HCT116 (cell line): ENCODE results near the gene MAP3K20. TPM values are rescaled to one million over a fixed set of nuclear protein-coding genes. Genes with fewer than 3 reads are reported as not detected.

Experiments
- ATAC-seq: fragments of 200-7000 bp; cut with Tn5 transposase; 2 replicates; pipeline ENCODE4 v1.9.1; 2020; ENCODE audit warnings: mild to moderate bottlenecking, moderate library complexity
- BruUV-seq: library from RNA; stranded (reverse); fragments of 400-500 nt; replicated peaks from 2 replicates; lab custom pipeline; 2021; lab: Mats Ljungman, UMichigan
- CTCF ChIA-PET: fragments of 300-600 bp; sonication (Branson Sonifier 250); formaldehyde crosslinking; loops from one replicate; lab custom pipeline; 2021; ENCODE audit warnings: antibody characterized with exemption; lab: Charles Lee
- POLR2A ChIA-PET: fragments of 300-600, 350-600 bp; sonication (Branson Sonifier 250); formaldehyde crosslinking; loops from one replicate; lab custom pipeline; 2021; ENCODE audit warnings: antibody characterized with exemption; lab: Charles Lee
- RAD21 ChIA-PET, 2 experiments: fragments of 300-600 bp; sonication (Branson Sonifier 250); formaldehyde crosslinking; loops; one replicate each; lab custom pipeline; 2023; ENCODE audit warnings: low total read pairs in 2 of 2; ENCODE audit not compliant: uncharacterized antibody in 2 of 2, unreplicated experiment in 2 of 2, low non-redundant PET in 1 of 2; lab: Charles Lee
- DNase-seq: peaks from one replicate; pipeline ENCODE4 v3.0.0-alpha.2; 2010; ENCODE audit warnings: low read depth, low spot score
- H2AFZ ChIP-seq: fragments of 200-600 bp; shearing (Covaris generic), sonication (generic); 2 replicates; pipeline ENCODE4 v1.6.1; 2017; ENCODE audit warnings: low read depth, mixed run types, mixed read lengths, antibody characterized with exemption, low read length; ENCODE audit not compliant: poor library complexity, severe bottlenecking
- H3K27ac ChIP-seq: 2 replicates; pipeline ENCODE4 v1.5.1; 2012; ENCODE audit warnings: low read depth, low read length
- H3K27me3 ChIP-seq: fragments of 200-600 bp; sonication (generic); 2 replicates; pipeline ENCODE4 v1.6.1; 2016; ENCODE audit warnings: mixed run types, low read length, mixed read lengths; ENCODE audit not compliant: insufficient read depth
- H3K36me3 ChIP-seq, 2 experiments: fragments of 200-500 bp in 1 of 2; fragments of 200-600 bp in 1 of 2; sonication (Bioruptor generic) in 1 of 2; sonication (generic) in 1 of 2; 2 replicates each; pipeline versions ENCODE4 v1.5.1 to v1.6.1; 2014 to 2016; ENCODE audit warnings: low read length in 2 of 2, inconsistent platforms in 1 of 2, mixed read lengths in 1 of 2, mixed run types in 1 of 2; ENCODE audit not compliant: insufficient read depth in 2 of 2, control insufficient read depth in 1 of 2
- H3K4me1 ChIP-seq, 2 experiments: fragments of 200-600 bp in 1 of 2; sonication (generic) in 1 of 2; 2 replicates each; pipeline versions ENCODE4 v1.5.1 to v1.6.1; 2012 to 2017; ENCODE audit warnings: low read length in 2 of 2, inconsistent platforms in 1 of 2, mild to moderate bottlenecking in 1 of 2, mixed read lengths in 1 of 2, mixed run types in 1 of 2, moderate library complexity in 1 of 2; ENCODE audit not compliant: insufficient read depth in 2 of 2, control insufficient read depth in 1 of 2
- H3K4me2 ChIP-seq: fragments of 200-600 bp; sonication (generic); 2 replicates; pipeline ENCODE4 v1.6.1; 2017; ENCODE audit warnings: mixed run types, low read length, mixed read lengths
- H3K4me3 ChIP-seq, 2 experiments: fragments of 200-600 bp in 1 of 2; sonication (generic) in 1 of 2; replicated peaks in 1 of 2; 2 replicates each; pipeline ENCODE4 v1.5.1; 2011 to 2016; ENCODE audit warnings: low read length in 2 of 2, control low read depth in 1 of 2, low read depth in 1 of 2, mild to moderate bottlenecking in 1 of 2, mixed read lengths in 1 of 2, mixed run types in 1 of 2
- H3K79me2 ChIP-seq: fragments of 200-600 bp; sonication (generic); 2 replicates; pipeline ENCODE4 v1.6.1; 2017; ENCODE audit warnings: mild to moderate bottlenecking, mixed run types, low read length, moderate library complexity, mixed read lengths; ENCODE audit not compliant: insufficient read depth
- H3K9ac ChIP-seq: fragments of 200-600 bp; sonication (generic); 2 replicates; pipeline ENCODE4 v1.6.1; 2016; ENCODE audit warnings: low read length, mixed read lengths
- H3K9me2 ChIP-seq: fragments of 200-600 bp; sonication (generic), shearing (Covaris generic); 2 replicates; pipeline ENCODE4 v1.6.1; 2017; ENCODE audit warnings: mixed run types, mild to moderate bottlenecking, moderate library complexity; ENCODE audit not compliant: insufficient read depth
- H3K9me3 ChIP-seq, 2 experiments: fragments of 200-500 bp in 1 of 2; fragments of 200-600 bp in 1 of 2; sonication (Bioruptor generic) in 1 of 2; sonication (generic) in 1 of 2; 2 replicates each; pipeline ENCODE4 v1.6.1; 2014 to 2017; ENCODE audit warnings: low read length in 2 of 2, mixed read lengths in 2 of 2, inconsistent platforms in 1 of 2, low read depth in 1 of 2, mild to moderate bottlenecking in 1 of 2, mixed run types in 1 of 2, moderate library complexity in 1 of 2; ENCODE audit not compliant: control insufficient read depth in 1 of 2, insufficient read depth in 1 of 2
- H4K20me1 ChIP-seq: fragments of 200-600 bp; sonication (generic), shearing (Covaris generic); 2 replicates; pipeline ENCODE4 v1.6.1; 2017; ENCODE audit warnings: mixed run types, mild to moderate bottlenecking, moderate library complexity; ENCODE audit not compliant: insufficient read depth
- CBX3 ChIP-seq: IDR thresholded peaks from 2 replicates; pipeline ENCODE4 v1.6.1; 2012; ENCODE audit warnings: low read depth
- CEBPB ChIP-seq: IDR thresholded peaks from 2 replicates; pipeline ENCODE4 v1.6.1; 2012; ENCODE audit warnings: low read depth
- EGR1 ChIP-seq: IDR thresholded peaks from 2 replicates; pipeline ENCODE4 v1.6.1; 2012; ENCODE audit warnings: low read depth
- ELF1 ChIP-seq: IDR thresholded peaks from 2 replicates; pipeline ENCODE4 v1.6.1; 2012; ENCODE audit warnings: low read depth, borderline replicate concordance
- EZH2 ChIP-seq: fragments of 200-600 bp; sonication (generic); IDR thresholded peaks from 2 replicates; pipeline ENCODE4 v1.6.1; 2017; ENCODE audit warnings: antibody characterized with exemption, mixed run types
- EZH2phosphoT487 ChIP-seq: fragments of 200-600 bp; IDR thresholded peaks from 2 replicates; pipeline ENCODE4 v1.6.1; 2018; ENCODE audit warnings: antibody characterized with exemption, borderline replicate concordance
- FOSL1 ChIP-seq: IDR thresholded peaks from 2 replicates; pipeline ENCODE4 v1.6.1; 2012; ENCODE audit warnings: low read depth
- JUND ChIP-seq: IDR thresholded peaks from 2 replicates; pipeline ENCODE4 v1.6.1; 2012
- RAD21 ChIP-seq: IDR thresholded peaks from 2 replicates; pipeline ENCODE4 v1.6.1; 2012; ENCODE audit warnings: low read depth, mild to moderate bottlenecking
- SIN3A ChIP-seq: IDR thresholded peaks from 2 replicates; pipeline ENCODE4 v1.6.1; 2012; ENCODE audit warnings: low read depth
- SRF ChIP-seq: IDR thresholded peaks from 2 replicates; pipeline ENCODE4 v1.6.1; 2012; ENCODE audit warnings: low read depth
- TCF7L2 ChIP-seq: IDR thresholded peaks from 2 replicates; pipeline ENCODE4 v1.7.0; 2011; ENCODE audit warnings: borderline replicate concordance, inconsistent platforms; ENCODE audit not compliant: insufficient read depth, insufficient read length; ENCODE audit errors: extremely low read depth
- YY1 ChIP-seq: IDR thresholded peaks from 2 replicates; pipeline ENCODE4 v1.6.1; 2011; ENCODE audit warnings: low read length, low read depth, moderate library complexity, mild to moderate bottlenecking; ENCODE audit not compliant: insufficient replicate concordance; ENCODE audit errors: extremely low read depth
- ZNF274 ChIP-seq: fragments of 200-500 bp; sonication (Bioruptor generic); IDR thresholded peaks from 2 replicates; pipeline ENCODE4 v1.6.1; 2014; ENCODE audit warnings: mild to moderate bottlenecking, low read depth, low read length, inconsistent platforms
- intact Hi-C: fragments of 100-400 bp; cut with micrococcal nuclease; formaldehyde crosslinking; loops from 2 replicates; pipeline ENCODE4 v1.10.0; 2022
- total RNA-seq: library from RNA; stranded (reverse); gene quantifications from one replicate; pipeline ENCODE4 v1.2.1, GENCODE V29; 2021; ENCODE audit not compliant: unreplicated experiment
- TF ChIP-seq, protein P1 (sequence below): IDR thresholded peaks from 2 replicates; pipeline ENCODE4 v1.6.1; 2012
- TF ChIP-seq, protein P2 (sequence below), 3 experiments: fragments of 200-600 bp in 1 of 3; sonication (generic) in 1 of 3; IDR thresholded peaks in 2 of 3; conservative IDR thresholded peaks in 1 of 3; 2 replicates each; pipeline ENCODE4 v1.5.1; 2012 to 2017; ENCODE audit warnings: low read depth in 2 of 3, low read length in 2 of 3, antibody characterized with exemption in 1 of 3, borderline replicate concordance in 1 of 3, control low read depth in 1 of 3, mild to moderate bottlenecking in 1 of 3, mixed read lengths in 1 of 3, mixed run types in 1 of 3, moderate library complexity in 1 of 3; ENCODE audit not compliant: insufficient read depth in 1 of 3
- TF ChIP-seq, protein P3 (sequence below): IDR thresholded peaks from 2 replicates; pipeline ENCODE4 v1.6.1; 2011; ENCODE audit warnings: mild to moderate bottlenecking, low read length, moderate library complexity; ENCODE audit not compliant: insufficient replicate concordance; ENCODE audit errors: extremely low read depth
- TF ChIP-seq, protein P4 (sequence below): IDR thresholded peaks from 2 replicates; pipeline ENCODE4 v1.6.1; 2012

MAP3K20 gene
- total RNA-seq, 1 experiment from 2014 or later = 40.0 TPM

DNA sequence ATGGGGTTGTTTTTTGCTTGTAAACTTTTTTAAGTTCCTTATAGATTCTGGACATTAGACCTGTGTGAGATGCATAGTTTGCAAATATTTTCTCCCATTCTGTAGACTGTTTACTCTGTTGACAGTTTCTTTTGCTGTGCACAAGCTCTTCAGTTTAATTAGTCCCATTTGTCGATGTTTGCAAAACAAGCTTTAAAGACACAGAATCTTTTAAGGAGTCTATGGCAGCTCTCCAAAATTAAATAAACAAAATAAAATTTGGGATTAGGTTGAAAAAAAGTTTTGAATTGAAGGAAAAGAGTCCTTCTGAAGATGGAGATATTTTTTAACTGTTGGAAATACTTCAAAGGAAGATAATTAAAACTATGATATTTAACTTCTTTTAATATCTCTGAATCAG lies 88.8 kb downstream of the MAP3K20 start:
- ChIA-PET RAD21 (no interaction called here), CTCF (no interaction called here), POLR2A (no interaction called here)
- peaks cover 0 to 8% of the 10 kb centered on the region in 2 experiments; a peak in 2 of 4 replicates for H3K4me1 ChIP-seq
- no peak overlapping the region for H3K4me3 ChIP-seq
- H4K20me1 ChIP-seq = no peaks in the 10 kb centered on the region
- H2AFZ ChIP-seq = no peak overlapping the region
- no peak overlapping the region for H3K4me2 ChIP-seq
- BruUV-seq = no TSS peak
- H3K36me3 ChIP-seq = no peaks in the 10 kb centered on the region
- no peak overlapping the region for H3K27ac ChIP-seq
- no peaks in the 10 kb centered on the region for H3K27me3 ChIP-seq
- H3K9ac ChIP-seq = no peak overlapping the region
- intact Hi-C loops = no loop called here
- TF ChIP-seq JUND (no peak), YY1 (no peak), ELF1 (no peak), EZH2 (no peak), ZNF274 (no peak), FOSL1 (no peak), EZH2phosphoT487 (no peak), SRF (no peak), RAD21 (no peak), CEBPB (no peak), TCF7L2 (no peak), SIN3A (no peak), CBX3 (no peak), EGR1 (no peak)
- TF ChIP-seq, protein P1, sequence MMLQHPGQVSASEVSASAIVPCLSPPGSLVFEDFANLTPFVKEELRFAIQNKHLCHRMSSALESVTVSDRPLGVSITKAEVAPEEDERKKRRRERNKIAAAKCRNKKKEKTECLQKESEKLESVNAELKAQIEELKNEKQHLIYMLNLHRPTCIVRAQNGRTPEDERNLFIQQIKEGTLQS = no peak
- TF ChIP-seq, protein P2, sequence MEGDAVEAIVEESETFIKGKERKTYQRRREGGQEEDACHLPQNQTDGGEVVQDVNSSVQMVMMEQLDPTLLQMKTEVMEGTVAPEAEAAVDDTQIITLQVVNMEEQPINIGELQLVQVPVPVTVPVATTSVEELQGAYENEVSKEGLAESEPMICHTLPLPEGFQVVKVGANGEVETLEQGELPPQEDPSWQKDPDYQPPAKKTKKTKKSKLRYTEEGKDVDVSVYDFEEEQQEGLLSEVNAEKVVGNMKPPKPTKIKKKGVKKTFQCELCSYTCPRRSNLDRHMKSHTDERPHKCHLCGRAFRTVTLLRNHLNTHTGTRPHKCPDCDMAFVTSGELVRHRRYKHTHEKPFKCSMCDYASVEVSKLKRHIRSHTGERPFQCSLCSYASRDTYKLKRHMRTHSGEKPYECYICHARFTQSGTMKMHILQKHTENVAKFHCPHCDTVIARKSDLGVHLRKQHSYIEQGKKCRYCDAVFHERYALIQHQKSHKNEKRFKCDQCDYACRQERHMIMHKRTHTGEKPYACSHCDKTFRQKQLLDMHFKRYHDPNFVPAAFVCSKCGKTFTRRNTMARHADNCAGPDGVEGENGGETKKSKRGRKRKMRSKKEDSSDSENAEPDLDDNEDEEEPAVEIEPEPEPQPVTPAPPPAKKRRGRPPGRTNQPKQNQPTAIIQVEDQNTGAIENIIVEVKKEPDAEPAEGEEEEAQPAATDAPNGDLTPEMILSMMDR (IDR thresholded peaks at IDR 0.05 in 2 of 3, conservative IDR thresholded peaks at IDR 0.05 in 1 of 3; ENCODE audit: borderline replicate concordance in 1 of 3, insufficient read depth in 1 of 3, low read depth in 2 of 3, low read length in 2 of 3) = no peak
- TF ChIP-seq, protein P3, sequence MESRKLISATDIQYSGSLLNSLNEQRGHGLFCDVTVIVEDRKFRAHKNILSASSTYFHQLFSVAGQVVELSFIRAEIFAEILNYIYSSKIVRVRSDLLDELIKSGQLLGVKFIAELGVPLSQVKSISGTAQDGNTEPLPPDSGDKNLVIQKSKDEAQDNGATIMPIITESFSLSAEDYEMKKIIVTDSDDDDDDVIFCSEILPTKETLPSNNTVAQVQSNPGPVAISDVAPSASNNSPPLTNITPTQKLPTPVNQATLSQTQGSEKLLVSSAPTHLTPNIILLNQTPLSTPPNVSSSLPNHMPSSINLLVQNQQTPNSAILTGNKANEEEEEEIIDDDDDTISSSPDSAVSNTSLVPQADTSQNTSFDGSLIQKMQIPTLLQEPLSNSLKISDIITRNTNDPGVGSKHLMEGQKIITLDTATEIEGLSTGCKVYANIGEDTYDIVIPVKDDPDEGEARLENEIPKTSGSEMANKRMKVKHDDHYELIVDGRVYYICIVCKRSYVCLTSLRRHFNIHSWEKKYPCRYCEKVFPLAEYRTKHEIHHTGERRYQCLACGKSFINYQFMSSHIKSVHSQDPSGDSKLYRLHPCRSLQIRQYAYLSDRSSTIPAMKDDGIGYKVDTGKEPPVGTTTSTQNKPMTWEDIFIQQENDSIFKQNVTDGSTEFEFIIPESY = no peak
- TF ChIP-seq, protein P4, sequence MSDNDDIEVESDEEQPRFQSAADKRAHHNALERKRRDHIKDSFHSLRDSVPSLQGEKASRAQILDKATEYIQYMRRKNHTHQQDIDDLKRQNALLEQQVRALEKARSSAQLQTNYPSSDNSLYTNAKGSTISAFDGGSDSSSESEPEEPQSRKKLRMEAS = no peak
- DNase-seq (no peak), ATAC-seq (no peak)
- H3K79me2 ChIP-seq = peaks cover 3% of the 10 kb centered on the region; the same call in 1 of the 2 replicates
- no peaks in the 10 kb centered on the region for H3K9me2 ChIP-seq
- H3K9me3 ChIP-seq = no peaks in the 10 kb centered on the region
